Breast epithelium (tissue), 3 donors: ENCODE results near the gene PLTP.

Experiments used
- POLR2A ChIP-seq: fragments of 450-650 bp; IDR thresholded peaks from one replicate; pipeline ENCODE4 v1.6.1; 2016; ENCODE audit warnings: antibody characterized with exemption, mild to moderate bottlenecking, moderate library complexity
- POLR2AphosphoS5 ChIP-seq, 3 donors: sonication (generic); formaldehyde crosslinking; IDR thresholded peaks; one replicate each; pipeline ENCODE4 v1.6.1; 2017; ENCODE audit warnings: antibody characterized with exemption in 3 of 3
- TF ChIP-seq, protein P1 (sequence below), 3 donors: fragments of 450-650 bp; IDR thresholded peaks; one replicate each; pipeline ENCODE4 v1.5.1; 2016 to 2017; ENCODE audit warnings: antibody characterized with exemption in 3 of 3, mild to moderate bottlenecking in 3 of 3, moderate library complexity in 3 of 3

DNA sequence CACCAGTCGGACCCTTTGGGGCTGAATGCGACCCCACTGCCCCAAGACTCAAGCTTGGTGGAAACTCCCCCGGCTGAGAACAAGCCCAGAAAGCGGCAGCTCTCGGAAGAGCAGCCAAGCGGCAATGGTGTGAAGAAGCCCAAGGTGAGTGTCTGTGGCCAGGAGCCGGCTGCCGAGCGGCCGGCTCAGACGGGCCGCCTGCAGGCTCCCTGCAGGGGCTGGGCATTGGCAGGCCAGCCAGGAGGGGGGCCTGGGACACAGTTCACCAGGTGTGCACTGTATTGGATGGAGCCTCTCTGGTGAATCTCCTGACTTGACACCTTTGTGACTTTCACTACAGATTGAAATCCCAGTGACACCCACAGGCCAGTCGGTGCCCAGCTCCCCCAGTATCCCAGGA, 28.5 kb upstream of the PLTP start:
- TF ChIP-seq, protein P1, sequence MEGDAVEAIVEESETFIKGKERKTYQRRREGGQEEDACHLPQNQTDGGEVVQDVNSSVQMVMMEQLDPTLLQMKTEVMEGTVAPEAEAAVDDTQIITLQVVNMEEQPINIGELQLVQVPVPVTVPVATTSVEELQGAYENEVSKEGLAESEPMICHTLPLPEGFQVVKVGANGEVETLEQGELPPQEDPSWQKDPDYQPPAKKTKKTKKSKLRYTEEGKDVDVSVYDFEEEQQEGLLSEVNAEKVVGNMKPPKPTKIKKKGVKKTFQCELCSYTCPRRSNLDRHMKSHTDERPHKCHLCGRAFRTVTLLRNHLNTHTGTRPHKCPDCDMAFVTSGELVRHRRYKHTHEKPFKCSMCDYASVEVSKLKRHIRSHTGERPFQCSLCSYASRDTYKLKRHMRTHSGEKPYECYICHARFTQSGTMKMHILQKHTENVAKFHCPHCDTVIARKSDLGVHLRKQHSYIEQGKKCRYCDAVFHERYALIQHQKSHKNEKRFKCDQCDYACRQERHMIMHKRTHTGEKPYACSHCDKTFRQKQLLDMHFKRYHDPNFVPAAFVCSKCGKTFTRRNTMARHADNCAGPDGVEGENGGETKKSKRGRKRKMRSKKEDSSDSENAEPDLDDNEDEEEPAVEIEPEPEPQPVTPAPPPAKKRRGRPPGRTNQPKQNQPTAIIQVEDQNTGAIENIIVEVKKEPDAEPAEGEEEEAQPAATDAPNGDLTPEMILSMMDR (IDR thresholded peaks at IDR 0.05): no peak
- TF ChIP-seq POLR2A (no peak), POLR2AphosphoS5 (IDR thresholded peaks at IDR 0.05) (no peak)
